Measurements from ENCODE around the gene KAT6B. TPM values are rescaled to one million over a fixed set of nuclear protein-coding genes. Genes with fewer than 3 reads are reported as not detected.
"Not testable (repeated sequence)": the region's sequence is repeated elsewhere in the genome, so short reads cannot be mapped to it uniquely, and the experiment has no call there.

Gene KAT6B
- total RNA-seq, 5 donors from 2014 or later (not counting 1 experiment from before 2014, with no cell fraction given): 46.2 to 94.4 (median 52.4) TPM

DNA sequence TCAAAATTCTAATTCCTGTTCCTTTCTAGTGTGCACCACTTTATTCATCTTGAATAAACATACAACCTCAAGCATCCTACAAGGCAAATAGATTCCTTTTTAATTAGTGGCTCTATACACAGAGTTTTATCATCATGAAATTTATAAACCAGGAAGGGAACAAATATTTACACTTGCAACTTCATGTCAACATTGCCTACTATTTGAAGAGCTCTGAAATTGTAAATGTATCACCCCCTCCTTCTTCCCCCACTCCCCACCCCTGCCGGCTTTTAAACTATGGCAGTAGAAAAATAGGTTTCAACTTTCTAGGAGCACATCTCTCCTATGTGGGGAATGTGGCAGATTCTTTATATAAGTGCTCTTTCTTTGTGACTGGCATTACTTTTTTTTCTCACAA is 49.6 kb downstream of the KAT6B start:
- no peak overlapping the region for H3K27ac ChIP-seq (ENCODE audit: low read length)
- H3K4me3 ChIP-seq (ENCODE audit: control insufficient read depth in 1 of 2, extremely low read depth in 1 of 2, low read length in 1 of 2): no peak overlapping the region
- H3K27me3 Mint-ChIP-seq: no peaks in the 10 kb centered on the region
- no CpG with 5 or more reads among the region's 1 CpG for WGBS (ENCODE audit: insufficient coverage)
- POLR2A ChIA-PET: no interaction called here
- no peaks in the 10 kb centered on the region for H3K9me3 ChIP-seq
- DNase-seq (no peak), ATAC-seq (replicated peaks in 1 of 4) (no peak)
- H3K36me3 Mint-ChIP-seq: peaks cover 3% of the 10 kb centered on the region
- no peak overlapping the region for H3K4me3 Mint-ChIP-seq
- H3K4me1 ChIP-seq (ENCODE audit: control insufficient read depth in 1 of 2, extremely low read depth in 1 of 2, insufficient read depth in 2 of 2, low read length in 2 of 2): peaks cover 5 to 16% of the 10 kb centered on the region in 2 experiments
- no peaks in the 10 kb centered on the region for H3K9me3 Mint-ChIP-seq
- peaks cover 66 to 76% (median 70%) of the 10 kb centered on the region in 3 donors for H3K4me1 Mint-ChIP-seq
- no peaks in the 10 kb centered on the region for H3K36me3 ChIP-seq (ENCODE audit: control insufficient read depth in 2 of 2, extremely low read depth in 1 of 2, insufficient read depth in 1 of 2, low read length in 1 of 2)
- no peak overlapping the region for H3K27ac Mint-ChIP-seq
- CTCF ChIA-PET: interaction anchor here in 1 of 2 donors (0.7 to 0.8 kb wide), 2 partner anchors 15 to 238 kb away, joined by 3 to 6 read pairs; no protein-coding TSS in a partner anchor
- H3K27me3 ChIP-seq (replicated peaks in 1 of 2; ENCODE audit: control insufficient read depth in 2 of 2, extremely low read depth in 1 of 2, insufficient read depth in 2 of 2, low read length in 1 of 2): no peaks in the 10 kb centered on the region

DNA sequence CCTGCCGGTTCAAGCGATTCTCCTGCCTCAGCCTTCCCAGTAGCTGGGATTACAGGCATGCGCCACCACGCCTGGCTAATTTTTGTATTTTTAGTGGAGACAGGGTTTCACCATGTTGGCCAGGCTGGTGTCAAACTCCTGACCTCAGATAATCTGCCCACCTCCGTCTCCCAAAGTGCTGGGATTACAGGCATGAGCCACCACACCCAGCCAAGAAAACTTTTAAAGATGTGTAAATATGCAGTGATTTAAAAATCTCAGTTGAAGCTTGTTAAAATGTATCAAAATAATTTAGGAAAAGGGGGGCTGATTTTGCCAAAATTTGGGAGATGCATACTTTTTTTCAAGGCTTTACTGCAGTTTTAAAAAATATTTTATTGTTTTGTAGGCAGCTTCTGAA is 50.7 kb downstream of the KAT6B start:
- H3K27me3 Mint-ChIP-seq; H3K36me3 Mint-ChIP-seq; H3K9me3 ChIP-seq; H3K27ac Mint-ChIP-seq; ATAC-seq (replicated peaks in 1 of 4); H3K27me3 ChIP-seq (replicated peaks in 1 of 2; ENCODE audit: control insufficient read depth in 2 of 2, extremely low read depth in 1 of 2, insufficient read depth in 2 of 2, low read length in 1 of 2); H3K4me3 Mint-ChIP-seq; H3K4me1 ChIP-seq (ENCODE audit: control insufficient read depth in 1 of 2, extremely low read depth in 1 of 2, insufficient read depth in 2 of 2, low read length in 2 of 2); H3K4me3 ChIP-seq (ENCODE audit: control insufficient read depth in 1 of 2, extremely low read depth in 1 of 2, low read length in 1 of 2); H3K9me3 Mint-ChIP-seq; H3K36me3 ChIP-seq (ENCODE audit: control insufficient read depth in 2 of 2, extremely low read depth in 1 of 2, insufficient read depth in 1 of 2, low read length in 1 of 2); H3K27ac ChIP-seq (ENCODE audit: low read length); POLR2A ChIA-PET; DNase-seq: not testable (repeated sequence)
- 93% methylated on average over 2 of the region's 5 CpGs for WGBS (ENCODE audit: insufficient coverage)
- CTCF ChIA-PET: interaction anchor here in 1 of 2 donors (0.8 kb wide), 1 partner anchor 16 kb away, joined by 3 read pairs; no protein-coding TSS in a partner anchor
- peaks cover 62 to 74% (median 70%) of the 10 kb centered on the region in 3 donors for H3K4me1 Mint-ChIP-seq

DNA sequence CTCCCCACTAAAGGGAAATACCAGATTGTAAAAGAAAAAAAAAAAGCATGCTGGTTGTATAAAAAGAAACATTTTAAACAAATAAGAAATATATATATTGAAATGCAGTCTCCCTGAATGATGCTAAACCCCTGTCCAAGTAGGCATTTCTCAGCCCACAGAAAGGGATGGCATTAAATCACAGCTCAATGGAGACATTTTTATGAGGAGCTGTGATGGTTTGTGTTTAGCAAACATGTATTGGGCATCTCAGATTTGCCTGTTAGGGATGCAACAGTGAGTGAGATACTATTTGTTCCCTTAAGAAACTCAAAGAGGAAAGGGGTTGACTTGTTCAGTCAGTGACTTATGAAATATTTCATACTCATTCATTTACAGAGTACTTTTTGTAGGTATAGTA is 51.5 kb downstream of the KAT6B start:
- Mint-ChIP-seq H3K27ac (no peak overlapping the region), H3K4me3 (no peak overlapping the region), H3K27me3 (no peaks in the 10 kb centered on the region), H3K36me3 (peaks cover 3% of the 10 kb centered on the region), H3K4me1 (peaks cover 56 to 74% (median 70%) of the 10 kb centered on the region in 3 donors), H3K9me3 (no peaks in the 10 kb centered on the region)
- no peaks in the 10 kb centered on the region for H3K27me3 ChIP-seq (replicated peaks in 1 of 2; ENCODE audit: control insufficient read depth in 2 of 2, extremely low read depth in 1 of 2, insufficient read depth in 2 of 2, low read length in 1 of 2)
- peaks cover 0 to 4% of the 10 kb centered on the region in 2 experiments for H3K4me1 ChIP-seq (ENCODE audit: control insufficient read depth in 1 of 2, extremely low read depth in 1 of 2, insufficient read depth in 2 of 2, low read length in 2 of 2)
- no peak overlapping the region for H3K27ac ChIP-seq (ENCODE audit: low read length)
- DNase-seq (no peak), ATAC-seq (replicated peaks in 1 of 4) (no peak)
- H3K9me3 ChIP-seq: no peaks in the 10 kb centered on the region
- H3K4me3 ChIP-seq (ENCODE audit: control insufficient read depth in 1 of 2, extremely low read depth in 1 of 2, low read length in 1 of 2): no peak overlapping the region
- POLR2A ChIA-PET: no interaction called here
- CTCF ChIA-PET: no interaction called here
- no peaks in the 10 kb centered on the region for H3K36me3 ChIP-seq (ENCODE audit: control insufficient read depth in 2 of 2, extremely low read depth in 1 of 2, insufficient read depth in 1 of 2, low read length in 1 of 2)

DNA sequence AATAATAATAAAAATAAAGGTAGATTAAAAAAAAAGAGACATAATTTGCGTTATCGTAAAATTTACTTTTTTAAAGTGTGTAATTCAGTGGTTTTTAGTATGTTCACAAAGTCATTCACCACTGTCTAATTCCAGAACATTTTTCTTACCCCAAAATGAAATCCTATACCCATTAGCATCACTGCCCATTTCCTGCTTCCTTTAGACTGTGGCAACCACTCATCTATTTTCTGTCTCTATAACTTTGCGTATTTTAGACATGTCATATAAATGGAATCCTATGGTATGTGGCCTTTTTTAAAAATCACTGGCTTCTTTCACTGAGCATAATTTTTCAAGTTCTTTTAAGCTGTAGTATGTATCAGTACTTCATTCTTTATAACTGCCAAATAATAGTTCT is 53.6 kb downstream of the KAT6B start:
- no peak for DNase-seq
- POLR2A ChIA-PET: no interaction called here
- no peak for ATAC-seq (replicated peaks in 1 of 4)
- Histone ChIP-seq H3K4me1 (ENCODE audit: control insufficient read depth in 1 of 2, extremely low read depth in 1 of 2, insufficient read depth in 2 of 2, low read length in 2 of 2) (no peaks in the 10 kb centered on the region), H3K36me3 (ENCODE audit: control insufficient read depth in 2 of 2, extremely low read depth in 1 of 2, insufficient read depth in 1 of 2, low read length in 1 of 2) (no peaks in the 10 kb centered on the region), H3K4me3 (ENCODE audit: control insufficient read depth in 1 of 2, extremely low read depth in 1 of 2, low read length in 1 of 2) (no peak overlapping the region), H3K9me3 (no peaks in the 10 kb centered on the region), H3K27me3 (replicated peaks in 1 of 2; ENCODE audit: control insufficient read depth in 2 of 2, extremely low read depth in 1 of 2, insufficient read depth in 2 of 2, low read length in 1 of 2) (no peaks in the 10 kb centered on the region), H3K27ac (ENCODE audit: low read length) (no peak overlapping the region)
- no CpG with 5 or more reads among the region's 3 CpGs for WGBS (ENCODE audit: insufficient coverage)
- CTCF ChIA-PET: no interaction called here
- Mint-ChIP-seq H3K9me3 (no peaks in the 10 kb centered on the region), H3K4me3 (no peak overlapping the region), H3K27me3 (no peaks in the 10 kb centered on the region), H3K27ac (no peak overlapping the region), H3K4me1 (peaks cover 50 to 71% (median 64%) of the 10 kb centered on the region in 3 donors), H3K36me3 (no peaks in the 10 kb centered on the region)

DNA sequence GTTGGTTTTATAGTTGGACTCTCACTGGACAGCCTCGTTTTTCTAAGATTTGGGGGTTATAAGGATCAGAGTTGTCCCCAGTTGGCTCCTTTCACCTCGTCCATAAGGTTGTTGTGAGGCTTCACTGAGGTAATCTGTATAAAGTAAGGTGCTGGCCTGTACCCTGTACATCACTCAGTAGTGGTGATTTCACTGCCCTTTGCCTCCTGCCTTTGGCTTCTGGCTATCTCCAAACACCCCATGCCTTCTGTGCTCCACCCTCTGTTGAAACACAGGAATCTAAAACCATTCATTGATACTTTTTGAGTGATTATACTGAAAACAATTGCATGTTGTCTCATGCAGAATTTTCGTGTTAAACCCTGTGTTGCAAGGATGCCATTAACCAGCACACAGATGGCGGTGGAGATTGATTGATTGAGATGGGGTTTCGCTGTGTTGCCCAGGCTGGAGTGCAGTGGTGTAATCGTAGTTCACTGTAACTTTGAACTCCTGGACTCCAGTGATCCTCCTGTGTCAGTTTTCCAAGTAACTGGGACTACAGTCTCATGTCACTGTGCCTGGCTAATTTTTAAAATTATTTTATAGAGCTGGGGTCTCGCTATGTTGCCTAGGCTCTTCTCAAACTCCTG is 55.0 kb downstream of the KAT6B start:
- 100% methylated on average over 4 of the region's 7 CpGs for WGBS (ENCODE audit: insufficient coverage)
- Mint-ChIP-seq H3K4me3 (no peak overlapping the region), H3K4me1 (peaks cover 45 to 70% (median 62%) of the 10 kb centered on the region in 3 donors), H3K27ac (no peak overlapping the region), H3K27me3 (no peaks in the 10 kb centered on the region), H3K9me3 (no peaks in the 10 kb centered on the region), H3K36me3 (no peaks in the 10 kb centered on the region)
- no peak overlapping the region for H3K27ac ChIP-seq (ENCODE audit: low read length)
- DNase-seq (no peak), ATAC-seq (replicated peaks in 1 of 4) (no peak)
- H3K27me3 ChIP-seq (replicated peaks in 1 of 2; ENCODE audit: control insufficient read depth in 2 of 2, extremely low read depth in 1 of 2, insufficient read depth in 2 of 2, low read length in 1 of 2): no peaks in the 10 kb centered on the region
- ChIA-PET POLR2A (interaction anchor here in 1 of 2 donors (0.6 kb wide), 1 partner anchor 104 kb away, joined by 3 read pairs; no protein-coding TSS in a partner anchor), CTCF (no interaction called here)
- H3K4me1 ChIP-seq (ENCODE audit: control insufficient read depth in 1 of 2, extremely low read depth in 1 of 2, insufficient read depth in 2 of 2, low read length in 2 of 2): peaks cover 5% of the 10 kb centered on the region in 2 experiments
- no peaks in the 10 kb centered on the region for H3K36me3 ChIP-seq (ENCODE audit: control insufficient read depth in 2 of 2, extremely low read depth in 1 of 2, insufficient read depth in 1 of 2, low read length in 1 of 2)
- no peak overlapping the region for H3K4me3 ChIP-seq (ENCODE audit: control insufficient read depth in 1 of 2, extremely low read depth in 1 of 2, low read length in 1 of 2)
- H3K9me3 ChIP-seq: no peaks in the 10 kb centered on the region

DNA sequence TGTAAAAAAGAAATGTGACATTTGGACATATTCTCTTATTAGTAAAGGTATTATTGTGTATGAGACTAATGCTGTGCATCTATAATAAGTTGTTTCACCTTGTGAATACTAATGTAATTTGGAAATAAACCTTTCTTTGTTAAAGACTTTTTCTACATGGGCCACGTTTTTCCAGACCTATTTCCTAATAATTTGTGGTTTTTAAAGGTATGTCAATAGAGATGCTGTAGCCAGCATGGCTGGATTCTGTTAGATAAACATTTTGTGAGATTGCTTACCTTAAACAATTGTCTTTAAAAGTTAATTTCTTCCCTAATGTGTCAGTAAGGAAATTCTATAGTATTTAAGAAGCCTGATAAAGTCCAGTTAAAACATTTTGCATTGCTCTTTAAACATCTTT is 56.0 kb downstream of the KAT6B start:
- Mint-ChIP-seq H3K9me3 (no peaks in the 10 kb centered on the region), H3K4me3 (no peak overlapping the region), H3K27me3 (no peaks in the 10 kb centered on the region), H3K27ac (no peak overlapping the region), H3K36me3 (no peaks in the 10 kb centered on the region), H3K4me1 (peaks cover 53 to 73% (median 70%) of the 10 kb centered on the region in 3 donors)
- ATAC-seq (replicated peaks in 1 of 4) (no peak), DNase-seq (no peak)
- WGBS (ENCODE audit: insufficient coverage): no CpG with 5 or more reads among the region's 1 CpG
- ChIA-PET CTCF (no interaction called here), POLR2A (no interaction called here)
- Histone ChIP-seq H3K4me1 (ENCODE audit: control insufficient read depth in 1 of 2, extremely low read depth in 1 of 2, insufficient read depth in 2 of 2, low read length in 2 of 2) (peaks cover 5 to 10% of the 10 kb centered on the region in 2 experiments), H3K9me3 (no peaks in the 10 kb centered on the region), H3K4me3 (ENCODE audit: control insufficient read depth in 1 of 2, extremely low read depth in 1 of 2, low read length in 1 of 2) (no peak overlapping the region), H3K36me3 (ENCODE audit: control insufficient read depth in 2 of 2, extremely low read depth in 1 of 2, insufficient read depth in 1 of 2, low read length in 1 of 2) (no peaks in the 10 kb centered on the region), H3K27ac (ENCODE audit: low read length) (no peak overlapping the region), H3K27me3 (replicated peaks in 1 of 2; ENCODE audit: control insufficient read depth in 2 of 2, extremely low read depth in 1 of 2, insufficient read depth in 2 of 2, low read length in 1 of 2) (no peaks in the 10 kb centered on the region)

Measured in T-cell (primary cell).